SK-N-SH (cell line): ENCODE data around the gene CBX7. TPM values are rescaled to one million over a fixed set of nuclear protein-coding genes. Genes with fewer than 3 reads are reported as not detected.

Source experiments
- CTCF ChIA-PET: fragments of 300-600, 350-600 bp; formaldehyde crosslinking; extraction: SDS; loops from one replicate; lab custom pipeline; 2021; lab: Yijun Ruan, JAX
- POLR2A ChIA-PET: fragments of 350-600 bp; sonication (Branson Sonifier 250); formaldehyde crosslinking; extraction: SDS; loops from one replicate; lab custom pipeline; 2020; ENCODE audit warnings: antibody characterized with exemption, inconsistent platforms; lab: Yijun Ruan, JAX
- DNase-seq: peaks from one replicate; pipeline ENCODE4 v3.0.0; 2012
- H2AFZ ChIP-seq: fragments of 200-600 bp; sonication (generic); 2 replicates; pipeline ENCODE4 v1.8.1; 2016; ENCODE audit warnings: antibody characterized with exemption, mild to moderate bottlenecking, low read depth
- H3F3A ChIP-seq: fragments of 200-600 bp; sonication (generic); replicated peaks from 2 replicates; pipeline ENCODE3; 2016; ENCODE audit warnings: antibody characterized with exemption, mild to moderate bottlenecking; ENCODE audit not compliant: insufficient read depth
- H3K27ac ChIP-seq, 2 experiments: fragments of 200-500 bp in 1 of 2; fragments of 200-600 bp in 1 of 2; sonication (Bioruptor generic) in 1 of 2; sonication (generic), shearing (Covaris generic) in 1 of 2; 2 replicates each; pipeline versions ENCODE4 v1.5.1 to v1.6.1; 2014 to 2016; ENCODE audit warnings: low read depth in 2 of 2, inconsistent platforms in 1 of 2, low read length in 1 of 2, mild to moderate bottlenecking in 1 of 2, mixed read lengths in 1 of 2
- H3K27me3 ChIP-seq: fragments of 200-600 bp; sonication (generic), shearing (Covaris generic); 2 replicates; pipeline ENCODE4 v1.6.1; 2016; ENCODE audit warnings: mixed run types; ENCODE audit not compliant: insufficient read depth
- H3K36me3 ChIP-seq, 2 experiments: fragments of 200-500 bp in 1 of 2; fragments of 200-600 bp in 1 of 2; sonication (Bioruptor generic) in 1 of 2; sonication (generic) in 1 of 2; replicated peaks in 1 of 2; 2 replicates each; pipeline versions ENCODE3 to v1.5.1; 2014 to 2016; ENCODE audit warnings: low read length in 1 of 2, mild to moderate bottlenecking in 1 of 2; ENCODE audit not compliant: insufficient read depth in 2 of 2, control insufficient read depth in 1 of 2
- H3K4me1 ChIP-seq, 2 experiments: fragments of 200-500 bp in 1 of 2; fragments of 200-600 bp in 1 of 2; sonication (Bioruptor generic) in 1 of 2; sonication (generic), shearing (Covaris generic) in 1 of 2; 2 replicates each; pipeline versions ENCODE4 v1.5.1 to v1.6.1; 2014 to 2016; ENCODE audit warnings: low read depth in 1 of 2, low read length in 1 of 2, mixed run types in 1 of 2; ENCODE audit not compliant: insufficient read depth in 2 of 2, control insufficient read depth in 1 of 2
- H3K4me2 ChIP-seq: fragments of 200-600 bp; sonication (generic), shearing (Covaris generic); 2 replicates; pipeline ENCODE4 v1.6.1; 2017; ENCODE audit warnings: mixed run types
- H3K4me3 ChIP-seq, 2 experiments: fragments of 200-500 bp in 1 of 2; fragments of 200-600 bp in 1 of 2; sonication (Bioruptor generic) in 1 of 2; sonication (generic), shearing (Covaris generic) in 1 of 2; 2 replicates each; pipeline versions ENCODE4 v1.5.1 to v1.8.1; 2014 to 2016; ENCODE audit warnings: low read depth in 2 of 2, inconsistent platforms in 1 of 2, low read length in 1 of 2, mild to moderate bottlenecking in 1 of 2, mixed read lengths in 1 of 2, moderate library complexity in 1 of 2
- H3K79me2 ChIP-seq: fragments of 200-600 bp; sonication (generic); 2 replicates; pipeline ENCODE4 v1.8.1; 2017; ENCODE audit warnings: mild to moderate bottlenecking; ENCODE audit not compliant: insufficient read depth
- H3K9ac ChIP-seq: fragments of 200-600 bp; sonication (generic); 2 replicates; pipeline ENCODE4 v1.6.1; 2017; ENCODE audit warnings: mixed run types
- H3K9me2 ChIP-seq: fragments of 200-600 bp; sonication (generic); 2 replicates; pipeline ENCODE4 v1.6.1; 2017; ENCODE audit warnings: mixed run types
- H3K9me3 ChIP-seq: fragments of 200-600 bp; sonication (generic); 2 replicates; pipeline ENCODE4 v1.6.1; 2017; ENCODE audit warnings: mixed run types, mild to moderate bottlenecking, moderate library complexity
- H4K20me1 ChIP-seq: fragments of 200-600 bp; sonication (generic); 2 replicates; pipeline ENCODE4 v1.6.1; 2017; ENCODE audit warnings: mild to moderate bottlenecking, mixed run types; ENCODE audit not compliant: insufficient read depth
- CHD2 ChIP-seq: fragments of 150-350 bp; IDR thresholded peaks from 2 replicates; pipeline ENCODE4 v1.6.1; 2018; ENCODE audit warnings: low read length; ENCODE audit not compliant: partially characterized antibody
- GATA2 ChIP-seq: sonication (generic); formaldehyde crosslinking; IDR thresholded peaks from 2 replicates; pipeline ENCODE4 v1.5.0; 2020; ENCODE audit warnings: mild to moderate bottlenecking, missing genetic modification reagents
- RAD21 ChIP-seq: IDR thresholded peaks from 2 replicates; pipeline ENCODE4 v1.6.1; 2012; ENCODE audit warnings: mild to moderate bottlenecking, low read length
- SIN3A ChIP-seq: IDR thresholded peaks from 2 replicates; pipeline ENCODE4 v1.6.1; 2012; ENCODE audit warnings: low read depth, mild to moderate bottlenecking, low read length, moderate library complexity, borderline replicate concordance
- TEAD4 ChIP-seq: IDR thresholded peaks from 2 replicates; pipeline ENCODE4 v1.4.0; 2012; ENCODE audit warnings: mild to moderate bottlenecking, borderline replicate concordance; ENCODE audit not compliant: insufficient read depth
- WGBS: methylation state at CpG from one replicate; pipeline ENCODE4 v1.1.6; 2017; ENCODE audit warnings: low lambda C conversion rate; 5-methylcytosine and 5-hydroxymethylcytosine counted together
- polyA plus RNA-seq, 3 experiments: library from polyadenylated mRNA; depleted of rRNA; stranded (reverse); fragments of >200 nt; gene quantifications; 2 replicates each; pipeline ENCODE4 v1.2.3, GENCODE V29; 2012
- TF ChIP-seq, protein P1 (sequence below): IDR thresholded peaks from 2 replicates; pipeline ENCODE4 v1.6.1; 2012; ENCODE audit warnings: mild to moderate bottlenecking, low read depth, low read length, moderate library complexity

The CBX7 gene
- polyA plus RNA-seq, 1 of the 3 experiments (the other 2 are of a cell fraction): 2.3 TPM

DNA sequence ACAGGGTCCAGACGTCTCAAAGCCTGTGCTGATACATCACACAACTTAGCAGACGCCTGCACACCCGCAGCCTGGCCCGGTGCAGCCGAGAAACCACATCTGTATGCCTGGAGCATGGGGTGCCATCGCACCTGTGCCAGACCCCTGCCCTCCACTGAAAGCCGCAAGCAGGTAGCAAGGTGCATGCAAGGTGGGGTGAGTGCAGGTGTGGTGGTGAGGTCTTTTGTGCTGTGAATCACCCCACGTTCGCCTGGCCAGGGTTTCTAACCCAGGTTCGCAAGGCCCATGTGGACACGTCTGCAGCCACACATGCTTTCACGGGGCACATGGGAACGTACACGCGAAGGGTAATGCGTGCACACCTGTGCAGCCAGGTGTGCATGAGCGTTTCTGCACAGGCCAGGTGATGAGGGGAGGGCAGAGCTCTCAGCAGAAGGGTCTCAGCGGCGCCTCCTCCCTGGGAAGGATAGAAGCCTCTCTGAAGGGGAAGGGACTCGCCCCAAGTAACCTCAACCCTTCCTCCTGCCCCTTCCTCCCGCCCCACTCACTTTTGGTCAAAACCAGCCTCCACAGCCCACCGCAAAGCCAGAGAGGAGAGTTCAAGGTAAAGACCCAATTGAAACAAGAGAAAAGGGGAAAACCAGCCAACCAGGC lies 19.5 kb downstream of the CBX7 start:
- TF ChIP-seq SIN3A (no peak), RAD21 (no peak)
- Histone ChIP-seq H3F3A (no peaks in the 10 kb centered on the region), H4K20me1 (no peaks in the 10 kb centered on the region), H3K27ac (no peak overlapping the region), H3K9me3 (no peaks in the 10 kb centered on the region), H3K4me2 (no peak overlapping the region), H3K36me3 (no peaks in the 10 kb centered on the region), H3K4me3 (no peak overlapping the region), H3K79me2 (no peaks in the 10 kb centered on the region), H3K27me3 (no peaks in the 10 kb centered on the region), H2AFZ (no peak overlapping the region), H3K9me2 (no peaks in the 10 kb centered on the region), H3K9ac (no peak overlapping the region), H3K4me1 (peaks cover 0 to 9% of the 10 kb centered on the region in 2 experiments; a peak in 1 of 4 replicates)
- WGBS: 87% methylated on average over 7 of the region's 22 CpGs
- ChIA-PET CTCF (no interaction called here), POLR2A (no interaction called here)
- DNase-seq: no peak

GRCh38 chr22:39132281-39132680 lies 20.2 kb downstream of the CBX7 start:
- WGBS: 33% methylated on average over 3 of the region's 6 CpGs
- Histone ChIP-seq H3K4me2 (no peak overlapping the region), H3K36me3 (no peaks in the 10 kb centered on the region), H2AFZ (no peak overlapping the region), H3K9me2 (no peaks in the 10 kb centered on the region), H3K4me1 (peaks cover 0 to 9% of the 10 kb centered on the region in 2 experiments; a peak in 1 of 4 replicates), H3K27me3 (no peaks in the 10 kb centered on the region), H3K27ac (no peak overlapping the region), H3F3A (no peaks in the 10 kb centered on the region), H3K4me3 (no peak overlapping the region), H3K9me3 (no peaks in the 10 kb centered on the region), H3K79me2 (no peaks in the 10 kb centered on the region), H3K9ac (no peak overlapping the region), H4K20me1 (no peaks in the 10 kb centered on the region)
- ChIA-PET POLR2A (no interaction called here), CTCF (no interaction called here)
- TF ChIP-seq TEAD4 (no peak), GATA2 (CRISPR knock-in tag) (no peak)
- DNase-seq: no peak

- H2AFZ ChIP-seq: no peak overlapping the region
Observed at GRCh38 chr22:39130892-39131855, 21.3 kb downstream of the CBX7 start.

More at GRCh38 chr22:39130892-39131855, 21.3 kb downstream of the CBX7 start:
- no peak overlapping the region for H3K4me3 ChIP-seq
- no peaks in the 10 kb centered on the region for H3K9me2 ChIP-seq
- H3K9ac ChIP-seq: no peak overlapping the region
- ChIA-PET CTCF (no interaction called here), POLR2A (no interaction called here)
- H3K27ac ChIP-seq: no peak overlapping the region
- H3K36me3 ChIP-seq: no peaks in the 10 kb centered on the region
- H3F3A ChIP-seq: no peaks in the 10 kb centered on the region
- no peak for DNase-seq
- no peaks in the 10 kb centered on the region for H3K79me2 ChIP-seq
- no peaks in the 10 kb centered on the region for H3K27me3 ChIP-seq
- no peaks in the 10 kb centered on the region for H4K20me1 ChIP-seq
- H3K9me3 ChIP-seq: no peaks in the 10 kb centered on the region
- TF ChIP-seq CHD2: no peak
- TF ChIP-seq, protein P1, sequence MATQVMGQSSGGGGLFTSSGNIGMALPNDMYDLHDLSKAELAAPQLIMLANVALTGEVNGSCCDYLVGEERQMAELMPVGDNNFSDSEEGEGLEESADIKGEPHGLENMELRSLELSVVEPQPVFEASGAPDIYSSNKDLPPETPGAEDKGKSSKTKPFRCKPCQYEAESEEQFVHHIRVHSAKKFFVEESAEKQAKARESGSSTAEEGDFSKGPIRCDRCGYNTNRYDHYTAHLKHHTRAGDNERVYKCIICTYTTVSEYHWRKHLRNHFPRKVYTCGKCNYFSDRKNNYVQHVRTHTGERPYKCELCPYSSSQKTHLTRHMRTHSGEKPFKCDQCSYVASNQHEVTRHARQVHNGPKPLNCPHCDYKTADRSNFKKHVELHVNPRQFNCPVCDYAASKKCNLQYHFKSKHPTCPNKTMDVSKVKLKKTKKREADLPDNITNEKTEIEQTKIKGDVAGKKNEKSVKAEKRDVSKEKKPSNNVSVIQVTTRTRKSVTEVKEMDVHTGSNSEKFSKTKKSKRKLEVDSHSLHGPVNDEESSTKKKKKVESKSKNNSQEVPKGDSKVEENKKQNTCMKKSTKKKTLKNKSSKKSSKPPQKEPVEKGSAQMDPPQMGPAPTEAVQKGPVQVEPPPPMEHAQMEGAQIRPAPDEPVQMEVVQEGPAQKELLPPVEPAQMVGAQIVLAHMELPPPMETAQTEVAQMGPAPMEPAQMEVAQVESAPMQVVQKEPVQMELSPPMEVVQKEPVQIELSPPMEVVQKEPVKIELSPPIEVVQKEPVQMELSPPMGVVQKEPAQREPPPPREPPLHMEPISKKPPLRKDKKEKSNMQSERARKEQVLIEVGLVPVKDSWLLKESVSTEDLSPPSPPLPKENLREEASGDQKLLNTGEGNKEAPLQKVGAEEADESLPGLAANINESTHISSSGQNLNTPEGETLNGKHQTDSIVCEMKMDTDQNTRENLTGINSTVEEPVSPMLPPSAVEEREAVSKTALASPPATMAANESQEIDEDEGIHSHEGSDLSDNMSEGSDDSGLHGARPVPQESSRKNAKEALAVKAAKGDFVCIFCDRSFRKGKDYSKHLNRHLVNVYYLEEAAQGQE: no peak
- no peak for TF ChIP-seq RAD21
- no peak for TF ChIP-seq GATA2 (CRISPR knock-in tag)
- no peak overlapping the region for H3K4me2 ChIP-seq
- 85% methylated on average over 7 of the region's 24 CpGs for WGBS
- H3K4me1 ChIP-seq: peaks cover 0 to 9% of the 10 kb centered on the region in 2 experiments; a peak in 1 of 4 replicates
